SU-DHL-6 (cell line): ENCODE results near the gene LIPE.

Source experiments
- H2AFZ ChIP-seq: fragments of 200-600 bp; sonication (generic); 2 replicates; pipeline ENCODE4 v1.6.1; 2014; ENCODE audit warnings: low read depth, mild to moderate bottlenecking, moderate library complexity, mixed read lengths, antibody characterized with exemption, low read length; ENCODE audit not compliant: severe bottlenecking
- H3F3A ChIP-seq: fragments of 200-600 bp; shearing (Covaris generic); 2 replicates; pipeline ENCODE4 v1.6.0; 2016; ENCODE audit warnings: antibody characterized with exemption, mild to moderate bottlenecking; ENCODE audit not compliant: insufficient read depth
- H3K27ac ChIP-seq: fragments of 200-600 bp; sonication (generic); 2 replicates; pipeline ENCODE4 v1.5.1; 2016; ENCODE audit warnings: low read depth, mild to moderate bottlenecking, low read length, moderate library complexity, mixed read lengths
- H3K27me3 ChIP-seq: fragments of 200-600 bp; sonication (generic), shearing (Covaris generic); 2 replicates; pipeline ENCODE4 v1.6.0; 2014; ENCODE audit warnings: mild to moderate bottlenecking, low read length
- H3K36me3 ChIP-seq: fragments of 200-600 bp; sonication (generic); 2 replicates; pipeline ENCODE4 v1.6.1; 2014; ENCODE audit warnings: mild to moderate bottlenecking, low read length, mixed read lengths
- H3K4me2 ChIP-seq: fragments of 300-600, 200-600 bp; shearing (Covaris generic), sonication (generic); 2 replicates; pipeline ENCODE4 v1.6.0; 2014; ENCODE audit warnings: low read length, low read depth, mild to moderate bottlenecking; ENCODE audit not compliant: poor library complexity, severe bottlenecking
- H3K4me3 ChIP-seq: fragments of 200-600 bp; sonication (generic); 2 replicates; pipeline ENCODE4 v1.5.1; 2014; ENCODE audit warnings: antibody characterized with exemption, low read length, mild to moderate bottlenecking, mixed read lengths; ENCODE audit not compliant: insufficient read depth, poor library complexity, severe bottlenecking
- H3K79me2 ChIP-seq: fragments of 200-600 bp; sonication (generic); 2 replicates; pipeline ENCODE4 v1.6.1; 2014; ENCODE audit warnings: mild to moderate bottlenecking, low read length, moderate library complexity; ENCODE audit not compliant: insufficient read depth
- H3K9ac ChIP-seq: fragments of 200-600 bp; sonication (generic); 2 replicates; pipeline ENCODE4 v1.7.0; 2014; ENCODE audit warnings: mild to moderate bottlenecking, low read length
- H3K9me2 ChIP-seq: fragments of 200-600 bp; sonication (generic); replicated peaks from 2 replicates; pipeline ENCODE4 v1.6.1; 2014; ENCODE audit warnings: low read length; ENCODE audit not compliant: insufficient read depth
- H3K9me3 ChIP-seq: fragments of 200-600 bp; sonication (generic); 2 replicates; pipeline ENCODE4 v1.6.1; 2014; ENCODE audit warnings: low read length, mixed read lengths; ENCODE audit not compliant: insufficient read depth
- H4K20me1 ChIP-seq: fragments of 200-600 bp; sonication (generic); 2 replicates; pipeline ENCODE4 v1.6.1; 2014; ENCODE audit warnings: low read depth, mild to moderate bottlenecking, antibody characterized with exemption, low read length, moderate library complexity, mixed read lengths
- EZH2phosphoT487 ChIP-seq: fragments of 200-600 bp; sonication (generic), shearing (Covaris generic); conservative IDR thresholded peaks from 2 replicates; pipeline ENCODE4 v1.6.1; 2018; ENCODE audit warnings: mild to moderate bottlenecking, antibody characterized with exemption, low read length, moderate library complexity, mixed read lengths
- TF ChIP-seq, protein P1 (sequence below): fragments of 200-600 bp; sonication (generic); IDR thresholded peaks from one replicate; pipeline ENCODE4 v1.5.1; 2017; ENCODE audit warnings: antibody characterized with exemption, mild to moderate bottlenecking, low read length, moderate library complexity; ENCODE audit not compliant: insufficient read depth, poor library complexity, severe bottlenecking

Gene LIPE

GRCh38 chr19:42421101-42421500, 6.1 kb downstream of the LIPE start:
- H3K4me2 ChIP-seq, result no peak overlapping the region
- no peaks in the 10 kb centered on the region for H3K36me3 ChIP-seq
- H4K20me1 ChIP-seq, result no peaks in the 10 kb centered on the region
- H3K4me3 ChIP-seq, result no peak overlapping the region
- no peaks in the 10 kb centered on the region for H3K9me2 ChIP-seq
- no peak overlapping the region for H3K27ac ChIP-seq
- no peaks in the 10 kb centered on the region for H3K27me3 ChIP-seq
- no peak overlapping the region; the same call in 1 of the 2 replicates for H3K9ac ChIP-seq
- H3K9me3 ChIP-seq, result no peaks in the 10 kb centered on the region
- H3K79me2 ChIP-seq, result peaks cover 16% of the 10 kb centered on the region
- H2AFZ ChIP-seq, result no peak overlapping the region
- no peaks in the 10 kb centered on the region for H3F3A ChIP-seq
- no peak for TF ChIP-seq EZH2phosphoT487
- TF ChIP-seq, protein P1, sequence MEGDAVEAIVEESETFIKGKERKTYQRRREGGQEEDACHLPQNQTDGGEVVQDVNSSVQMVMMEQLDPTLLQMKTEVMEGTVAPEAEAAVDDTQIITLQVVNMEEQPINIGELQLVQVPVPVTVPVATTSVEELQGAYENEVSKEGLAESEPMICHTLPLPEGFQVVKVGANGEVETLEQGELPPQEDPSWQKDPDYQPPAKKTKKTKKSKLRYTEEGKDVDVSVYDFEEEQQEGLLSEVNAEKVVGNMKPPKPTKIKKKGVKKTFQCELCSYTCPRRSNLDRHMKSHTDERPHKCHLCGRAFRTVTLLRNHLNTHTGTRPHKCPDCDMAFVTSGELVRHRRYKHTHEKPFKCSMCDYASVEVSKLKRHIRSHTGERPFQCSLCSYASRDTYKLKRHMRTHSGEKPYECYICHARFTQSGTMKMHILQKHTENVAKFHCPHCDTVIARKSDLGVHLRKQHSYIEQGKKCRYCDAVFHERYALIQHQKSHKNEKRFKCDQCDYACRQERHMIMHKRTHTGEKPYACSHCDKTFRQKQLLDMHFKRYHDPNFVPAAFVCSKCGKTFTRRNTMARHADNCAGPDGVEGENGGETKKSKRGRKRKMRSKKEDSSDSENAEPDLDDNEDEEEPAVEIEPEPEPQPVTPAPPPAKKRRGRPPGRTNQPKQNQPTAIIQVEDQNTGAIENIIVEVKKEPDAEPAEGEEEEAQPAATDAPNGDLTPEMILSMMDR, result no peak

DNA sequence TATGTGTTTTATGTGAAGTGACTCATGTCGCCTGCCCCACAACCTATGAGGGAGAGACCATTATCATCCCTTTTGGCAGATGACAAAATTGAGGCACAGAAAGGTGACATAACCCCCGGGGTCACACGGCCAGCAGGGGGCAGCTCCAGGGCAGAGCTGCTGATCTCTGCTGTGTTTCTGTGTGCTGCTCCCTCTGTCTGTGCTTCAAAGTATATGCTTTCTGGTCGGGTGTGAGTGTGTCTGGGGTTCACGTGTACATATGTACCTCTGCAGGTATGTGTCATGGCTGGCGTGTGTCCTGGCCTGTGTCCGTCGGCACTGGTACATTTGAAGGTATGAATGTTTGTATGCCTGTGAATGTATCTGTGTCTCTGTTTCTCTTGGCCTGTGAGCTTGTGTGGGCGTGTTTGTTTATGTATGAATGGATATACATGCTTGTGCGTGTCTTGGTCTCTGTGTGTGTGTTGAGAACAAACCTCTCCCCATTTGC, 7.1 kb downstream of the LIPE start:
- Histone ChIP-seq H3K9me3 (no peaks in the 10 kb centered on the region), H2AFZ (no peak overlapping the region), H3K4me2 (no peak overlapping the region), H3K79me2 (peaks cover 16% of the 10 kb centered on the region), H4K20me1 (no peaks in the 10 kb centered on the region), H3K27ac (no peak overlapping the region), H3K9ac (no peak overlapping the region), H3K9me2 (no peaks in the 10 kb centered on the region), H3F3A (no peaks in the 10 kb centered on the region), H3K4me3 (no peak overlapping the region), H3K36me3 (no peaks in the 10 kb centered on the region), H3K27me3 (no peaks in the 10 kb centered on the region)
- TF ChIP-seq, protein P1, result peak; percentile 96
- no peak for TF ChIP-seq EZH2phosphoT487

GRCh38 chr19:42419309-42419708, 7.9 kb downstream of the LIPE start:
- peaks cover 16% of the 10 kb centered on the region for H3K79me2 ChIP-seq
- no peak overlapping the region for H3K4me2 ChIP-seq
- no peaks in the 10 kb centered on the region for H3K36me3 ChIP-seq
- H3K27ac ChIP-seq, result no peak overlapping the region
- no peaks in the 10 kb centered on the region for H3K27me3 ChIP-seq
- no peaks in the 10 kb centered on the region for H4K20me1 ChIP-seq
- no peaks in the 10 kb centered on the region for H3K9me3 ChIP-seq
- no peak for TF ChIP-seq EZH2phosphoT487
- TF ChIP-seq, protein P1, result no peak
- H2AFZ ChIP-seq, result no peak overlapping the region
- H3K9ac ChIP-seq, result no peak overlapping the region
- H3F3A ChIP-seq, result no peaks in the 10 kb centered on the region
- no peaks in the 10 kb centered on the region for H3K9me2 ChIP-seq
- no peak overlapping the region for H3K4me3 ChIP-seq
